H9 (cell line): ENCODE measurements around the gene GDPGP1. TPM values are rescaled to one million over a fixed set of nuclear protein-coding genes. Genes with fewer than 3 reads are reported as not detected.

Experiments
- DNase-seq: peaks from one replicate; pipeline ENCODE4 v3.0.0-alpha.2; 2017
- H2AFZ ChIP-seq: one replicate; pipeline ENCODE4 v1.6.1; 2013; ENCODE audit warnings: mild to moderate bottlenecking, low read length, control low read depth, moderate library complexity
- H2AK5ac ChIP-seq: 2 replicates; pipeline ENCODE4 v1.6.1; 2013; ENCODE audit warnings: low read length, control low read depth, mixed read lengths; ENCODE audit not compliant: insufficient read length
- H2BK120ac ChIP-seq: one replicate; pipeline ENCODE4 v1.6.1; 2013; ENCODE audit warnings: low read depth, mild to moderate bottlenecking, low read length, control low read depth, inconsistent platforms; ENCODE audit not compliant: poor library complexity, severe bottlenecking
- H2BK12ac ChIP-seq: 2 replicates; pipeline ENCODE4 v1.6.1; 2013; ENCODE audit warnings: low read length, control low read depth, mixed read lengths, low read depth; ENCODE audit not compliant: insufficient read length
- H2BK15ac ChIP-seq: 2 replicates; pipeline ENCODE4 v1.6.1; 2013; ENCODE audit warnings: low read depth, low read length, control low read depth
- H2BK20ac ChIP-seq: one replicate; pipeline ENCODE4 v1.6.1; 2013; ENCODE audit warnings: low read depth, mild to moderate bottlenecking, low read length, control low read depth, inconsistent platforms; ENCODE audit not compliant: poor library complexity, severe bottlenecking
- H2BK5ac ChIP-seq: 2 replicates; pipeline ENCODE4 v1.6.1; 2013; ENCODE audit warnings: low read length, control low read depth, mixed read lengths; ENCODE audit not compliant: insufficient read length
- H3K14ac ChIP-seq: 2 replicates; pipeline ENCODE4 v1.6.1; 2013; ENCODE audit warnings: low read length, control low read depth; ENCODE audit not compliant: insufficient read depth
- H3K18ac ChIP-seq: 2 replicates; pipeline ENCODE4 v1.6.1; 2013; ENCODE audit warnings: low read depth, mild to moderate bottlenecking, mixed read lengths, low read length, control low read depth; ENCODE audit not compliant: insufficient read length
- H3K23ac ChIP-seq: 2 replicates; pipeline ENCODE4 v1.6.1; 2013; ENCODE audit warnings: low read length, control low read depth, mixed read lengths, low read depth; ENCODE audit not compliant: insufficient read length
- H3K23me2 ChIP-seq: 2 replicates; pipeline ENCODE4 v1.6.1; 2013; ENCODE audit warnings: low read depth, mild to moderate bottlenecking, mixed read lengths, low read length, control low read depth; ENCODE audit not compliant: insufficient read length, poor library complexity, severe bottlenecking
- H3K27ac ChIP-seq: 2 replicates; pipeline ENCODE4 v1.5.1; 2013; ENCODE audit warnings: low read length, control low read depth, mixed read lengths, low read depth; ENCODE audit not compliant: insufficient read length
- H3K27me3 ChIP-seq: 2 replicates; pipeline ENCODE4 v1.6.1; 2013; ENCODE audit warnings: low read length, control low read depth, inconsistent platforms; ENCODE audit not compliant: insufficient read depth
- H3K4ac ChIP-seq: 2 replicates; pipeline ENCODE4 v1.6.1; 2013; ENCODE audit warnings: low read depth, mild to moderate bottlenecking, control low read depth, inconsistent platforms, low read length, moderate library complexity
- H3K4me1 ChIP-seq: 2 replicates; pipeline ENCODE4 v1.6.1; 2013; ENCODE audit warnings: low read length, control low read depth, inconsistent platforms; ENCODE audit not compliant: insufficient read depth
- H3K4me2 ChIP-seq: 2 replicates; pipeline ENCODE4 v1.6.1; 2013; ENCODE audit warnings: low read length, control low read depth, mixed read lengths; ENCODE audit not compliant: insufficient read length, insufficient read depth
- H3K56ac ChIP-seq: 2 replicates; pipeline ENCODE4 v1.6.1; 2013; ENCODE audit warnings: low read depth, mild to moderate bottlenecking, mixed read lengths, low read length, control low read depth; ENCODE audit not compliant: insufficient read length
- H3K79me1 ChIP-seq: 2 replicates; pipeline ENCODE4 v1.6.1; 2013; ENCODE audit warnings: low read depth, mild to moderate bottlenecking, moderate library complexity, low read length, control low read depth, inconsistent platforms; ENCODE audit not compliant: insufficient read depth, poor library complexity, severe bottlenecking
- H3K79me2 ChIP-seq: 2 replicates; pipeline ENCODE4 v1.6.1; 2013; ENCODE audit warnings: low read length, control low read depth, inconsistent platforms; ENCODE audit not compliant: insufficient read depth
- H3K9ac ChIP-seq: 2 replicates; pipeline ENCODE4 v1.6.1; 2013; ENCODE audit warnings: low read length, control low read depth, mixed read lengths; ENCODE audit not compliant: insufficient read length; ENCODE audit errors: extremely low read depth
- H3K9me3 ChIP-seq: one replicate; pipeline ENCODE4 v1.6.1; 2013; ENCODE audit warnings: low read depth, low read length, inconsistent platforms; ENCODE audit not compliant: control insufficient read depth
- H3T11ph ChIP-seq: one replicate; pipeline ENCODE4 v1.6.1; 2013; ENCODE audit warnings: mild to moderate bottlenecking, low read length, control low read depth, inconsistent platforms
- H4K20me1 ChIP-seq: one replicate; pipeline ENCODE4 v1.6.1; 2013; ENCODE audit not compliant: control insufficient read depth, insufficient read length, insufficient read depth
- H4K5ac ChIP-seq: 2 replicates; pipeline ENCODE4 v1.6.1; 2013; ENCODE audit warnings: low read depth, mild to moderate bottlenecking, mixed read lengths, low read length, control low read depth; ENCODE audit not compliant: insufficient read length
- H4K8ac ChIP-seq: replicated peaks from 2 replicates; pipeline ENCODE4 v1.6.1; 2013; ENCODE audit warnings: low read length, control low read depth, mixed read lengths, low read depth; ENCODE audit not compliant: insufficient read length
- H4K91ac ChIP-seq: 2 replicates; pipeline ENCODE4 v1.6.1; 2013; ENCODE audit warnings: low read depth, mild to moderate bottlenecking, moderate library complexity, mixed read lengths, low read length, control low read depth; ENCODE audit not compliant: insufficient read length
- H3K27ac Mint-ChIP-seq, 3 experiments: 2 replicates in 2 of 3; 3 replicates in 1 of 3; pipeline ENCODE4 v1.8.0; 2020 to 2021; ENCODE audit warnings: mixed read lengths in 3 of 3, mild to moderate bottlenecking in 1 of 3, moderate library complexity in 1 of 3
- H3K27me3 Mint-ChIP-seq: 2 replicates; pipeline ENCODE4 v1.8.0; 2021; ENCODE audit warnings: low read depth, mild to moderate bottlenecking, moderate library complexity, mixed read lengths
- H3K36me3 Mint-ChIP-seq, 3 experiments: 2 replicates in 2 of 3; 3 replicates in 1 of 3; pipeline ENCODE4 v1.8.0; 2020 to 2021; ENCODE audit warnings: low read depth in 3 of 3, mixed read lengths in 3 of 3; ENCODE audit not compliant: insufficient read depth in 1 of 3
- H3K4me1 Mint-ChIP-seq, 2 experiments: 2 replicates each; pipeline ENCODE4 v1.8.0; 2020; ENCODE audit warnings: mixed read lengths in 2 of 2
- H3K4me3 Mint-ChIP-seq, 2 experiments: 2 replicates in 1 of 2; 3 replicates in 1 of 2; pipeline ENCODE4 v1.8.0; 2020 to 2021; ENCODE audit warnings: mild to moderate bottlenecking in 2 of 2, mixed read lengths in 2 of 2, moderate library complexity in 1 of 2
- H3K9me3 Mint-ChIP-seq, 2 experiments: 2 replicates in 1 of 2; 3 replicates in 1 of 2; pipeline ENCODE4 v1.8.0; 2020; ENCODE audit warnings: mild to moderate bottlenecking in 2 of 2, mixed read lengths in 2 of 2, moderate library complexity in 1 of 2
- CTCF ChIP-seq: fragments of 200-600 bp; sonication (generic); conservative IDR thresholded peaks from 3 replicates; pipeline ENCODE4 v1.8.0; 2021; ENCODE audit warnings: antibody characterized with exemption, mild to moderate bottlenecking
- WGBS: extraction: QIAGEN DNeasy Blood & Tissue Kit; methylation state at CpG from one replicate; pipeline ENCODE4 v1.1.7; 2013; ENCODE audit warnings: missing lambda C conversion rate, low lambda C conversion rate, mixed read lengths; ENCODE audit not compliant: insufficient read length; ENCODE audit errors: extremely low coverage; 5-methylcytosine and 5-hydroxymethylcytosine counted together
- total RNA-seq: library from RNA; stranded (reverse); gene quantifications from 2 replicates; pipeline ENCODE4 v1.2.1, GENCODE V29; 2021

The GDPGP1 gene
- total RNA-seq, 1 experiment from 2014 or later = 6.7 TPM

GRCh38 chr15:90213122-90213817 lies 20.7 kb upstream of the GDPGP1 start:
- Mint-ChIP-seq H3K9me3 (no peaks in the 10 kb centered on the region), H3K36me3 (peaks cover 6 to 19% (median 13%) of the 10 kb centered on the region in 3 experiments; a peak in 5 of 7 replicates), H3K4me1 (peaks cover 8 to 9% of the 10 kb centered on the region in 2 experiments), H3K4me3 (no peak overlapping the region), H3K27me3 (no peaks in the 10 kb centered on the region), H3K27ac (peak overlapping the region in 2 of 3 experiments; percentile 38 to 88; a peak in 3 of 7 replicates)
- no peak for TF ChIP-seq CTCF
- Histone ChIP-seq H3K27ac (no peak overlapping the region), H4K20me1 (no peaks in the 10 kb centered on the region), H3K79me1 (no peaks in the 10 kb centered on the region), H3K56ac (no peak overlapping the region), H4K5ac (no peak overlapping the region), H3K4me1 (no peaks in the 10 kb centered on the region), H4K8ac (no peak overlapping the region), H2AFZ (no peak overlapping the region), H3K27me3 (no peaks in the 10 kb centered on the region), H3K23me2 (peaks cover 4% of the 10 kb centered on the region), H2AK5ac (no peak overlapping the region), H2BK15ac (no peak overlapping the region), H3T11ph (no peak overlapping the region), H2BK120ac (no peak overlapping the region), H3K9ac (no peak overlapping the region), H3K4me2 (no peak overlapping the region), H2BK20ac (no peak overlapping the region), H3K23ac (no peak overlapping the region), H3K18ac (no peak overlapping the region), H2BK12ac (no peak overlapping the region), H3K4ac (no peak overlapping the region), H3K14ac (no peak overlapping the region), H3K79me2 (no peaks in the 10 kb centered on the region; the same call in 1 of the 2 replicates), H3K9me3 (no peaks in the 10 kb centered on the region), H4K91ac (no peak overlapping the region), H2BK5ac (no peak overlapping the region)
- DNase-seq = no peak
- no CpG with 5 or more reads among the region's 12 CpGs for WGBS
